Measurements from ENCODE around the gene CASZ1. TPM values are rescaled to one million over a fixed set of nuclear protein-coding genes. Genes with fewer than 3 reads are reported as not detected.

The CASZ1 gene
- total RNA-seq, 1 experiment from 2014 or later, result 12.6 TPM

DNA sequence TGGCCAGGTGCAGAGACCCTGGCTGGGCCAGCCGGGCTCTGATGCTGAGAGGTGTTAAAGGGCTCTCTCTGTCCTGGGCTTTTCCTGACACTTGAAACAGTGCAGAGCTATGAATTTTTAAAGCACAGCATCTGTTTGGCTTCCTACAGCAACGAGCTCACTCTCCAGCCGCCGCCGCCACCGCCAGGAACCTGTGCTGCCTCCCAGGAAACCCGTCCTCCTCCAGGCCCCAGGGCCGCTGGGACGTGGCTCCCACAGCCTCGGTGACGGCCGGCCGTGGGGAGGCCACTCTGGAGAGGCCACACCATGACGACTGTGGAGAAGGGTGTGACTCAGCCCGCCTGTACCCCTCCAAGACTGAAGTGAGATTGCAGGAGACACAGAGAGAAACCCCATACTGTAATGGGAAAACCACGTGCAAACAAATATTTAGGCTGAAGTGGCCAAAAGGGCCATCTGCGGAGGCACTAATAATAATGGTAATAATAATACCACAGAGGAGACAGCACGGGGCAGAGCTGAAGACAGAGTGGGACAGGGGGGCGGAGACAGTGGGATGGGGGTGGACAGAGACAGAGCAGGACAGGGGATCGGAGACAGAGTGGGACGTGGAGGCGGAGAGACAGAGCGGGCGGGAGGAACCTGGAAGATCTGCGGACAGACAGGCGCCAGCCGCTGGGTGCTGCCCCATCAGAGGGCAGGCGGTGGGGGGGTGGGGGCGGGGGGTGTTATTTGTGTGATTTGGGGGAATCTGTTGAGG, 139.2 kb downstream of the CASZ1 start:
- Mint-ChIP-seq H3K27ac (ENCODE audit: unreplicated experiment) (no peak overlapping the region), H3K4me1 (ENCODE audit: low read depth, unreplicated experiment) (no peaks in the 10 kb centered on the region), H3K27me3 (ENCODE audit: unreplicated experiment) (no peaks in the 10 kb centered on the region), H3K4me3 (ENCODE audit: low read depth, unreplicated experiment) (no peak overlapping the region), H3K9me3 (ENCODE audit: low read depth, unreplicated experiment) (no peaks in the 10 kb centered on the region), H3K36me3 (ENCODE audit: insufficient read depth, unreplicated experiment) (no peaks in the 10 kb centered on the region)
- TF ChIP-seq, protein P1, sequence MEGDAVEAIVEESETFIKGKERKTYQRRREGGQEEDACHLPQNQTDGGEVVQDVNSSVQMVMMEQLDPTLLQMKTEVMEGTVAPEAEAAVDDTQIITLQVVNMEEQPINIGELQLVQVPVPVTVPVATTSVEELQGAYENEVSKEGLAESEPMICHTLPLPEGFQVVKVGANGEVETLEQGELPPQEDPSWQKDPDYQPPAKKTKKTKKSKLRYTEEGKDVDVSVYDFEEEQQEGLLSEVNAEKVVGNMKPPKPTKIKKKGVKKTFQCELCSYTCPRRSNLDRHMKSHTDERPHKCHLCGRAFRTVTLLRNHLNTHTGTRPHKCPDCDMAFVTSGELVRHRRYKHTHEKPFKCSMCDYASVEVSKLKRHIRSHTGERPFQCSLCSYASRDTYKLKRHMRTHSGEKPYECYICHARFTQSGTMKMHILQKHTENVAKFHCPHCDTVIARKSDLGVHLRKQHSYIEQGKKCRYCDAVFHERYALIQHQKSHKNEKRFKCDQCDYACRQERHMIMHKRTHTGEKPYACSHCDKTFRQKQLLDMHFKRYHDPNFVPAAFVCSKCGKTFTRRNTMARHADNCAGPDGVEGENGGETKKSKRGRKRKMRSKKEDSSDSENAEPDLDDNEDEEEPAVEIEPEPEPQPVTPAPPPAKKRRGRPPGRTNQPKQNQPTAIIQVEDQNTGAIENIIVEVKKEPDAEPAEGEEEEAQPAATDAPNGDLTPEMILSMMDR (IDR thresholded peaks at IDR 0.05; ENCODE audit: unreplicated experiment), result no peak
- BruUV-seq (replicated peaks), result no TSS peak
- no peak for DNase-seq
- intact Hi-C loops (cut with micrococcal nuclease; ENCODE audit: unreplicated experiment), result no loop called here
- CTCF ChIA-PET, result no interaction called here

DNA sequence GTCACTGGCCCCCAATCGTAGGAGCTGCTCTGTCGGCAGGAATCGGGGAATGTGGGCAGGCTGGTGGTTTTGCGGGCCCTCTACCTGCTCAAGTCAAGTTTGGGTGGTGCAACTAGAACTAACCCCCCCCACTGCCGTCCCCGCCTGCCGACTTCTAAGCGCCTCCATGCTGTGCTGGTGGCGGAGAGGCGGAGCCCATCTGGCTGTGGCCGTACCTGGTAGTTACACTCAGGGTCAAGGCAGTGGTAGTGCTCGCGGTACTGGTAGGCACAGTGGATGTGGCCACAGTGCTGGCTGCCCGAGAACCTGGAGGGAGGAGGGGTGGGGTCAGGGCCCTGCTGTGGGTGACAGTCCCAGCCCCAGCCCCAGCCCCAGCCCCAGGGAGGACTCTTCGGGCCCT, 140.0 kb downstream of the CASZ1 start:
- intact Hi-C loops (cut with micrococcal nuclease; ENCODE audit: unreplicated experiment), result no loop called here
- no peaks in the 10 kb centered on the region for H3K4me1 Mint-ChIP-seq (ENCODE audit: low read depth, unreplicated experiment)
- TF ChIP-seq, protein P1 (IDR thresholded peaks at IDR 0.05; ENCODE audit: unreplicated experiment), result no peak
- H3K4me3 Mint-ChIP-seq (ENCODE audit: low read depth, unreplicated experiment), result no peak overlapping the region
- DNase-seq, result no peak
- CTCF ChIA-PET, result no interaction called here
- H3K27me3 Mint-ChIP-seq (ENCODE audit: unreplicated experiment), result no peaks in the 10 kb centered on the region
- no peaks in the 10 kb centered on the region for H3K36me3 Mint-ChIP-seq (ENCODE audit: insufficient read depth, unreplicated experiment)
- H3K9me3 Mint-ChIP-seq (ENCODE audit: low read depth, unreplicated experiment), result no peaks in the 10 kb centered on the region
- H3K27ac Mint-ChIP-seq (ENCODE audit: unreplicated experiment), result no peak overlapping the region
- BruUV-seq (replicated peaks), result no TSS peak

DNA sequence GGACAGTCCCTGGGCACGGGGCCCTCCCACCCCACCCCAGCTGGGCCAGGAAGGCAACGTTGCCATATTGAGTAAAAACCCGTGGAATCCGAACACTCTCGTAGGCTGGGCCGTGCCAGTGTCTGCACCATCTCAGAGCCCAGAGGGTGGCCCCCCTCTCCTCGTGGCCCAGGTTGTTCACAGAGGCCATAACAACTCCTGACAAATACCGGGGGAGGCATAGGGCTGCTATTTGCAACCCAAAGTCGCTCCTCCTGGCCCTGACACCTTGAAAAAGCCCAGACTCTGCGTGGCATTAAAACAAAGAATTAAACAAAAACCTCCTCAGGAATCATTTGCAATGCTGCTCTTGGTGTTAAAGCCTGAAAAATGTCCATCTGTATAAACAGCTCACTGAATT, 141.4 kb downstream of the CASZ1 start:
- DNase-seq, result no peak
- Mint-ChIP-seq H3K4me3 (ENCODE audit: low read depth, unreplicated experiment) (no peak overlapping the region), H3K4me1 (ENCODE audit: low read depth, unreplicated experiment) (no peaks in the 10 kb centered on the region), H3K27me3 (ENCODE audit: unreplicated experiment) (no peaks in the 10 kb centered on the region), H3K9me3 (ENCODE audit: low read depth, unreplicated experiment) (no peaks in the 10 kb centered on the region), H3K36me3 (ENCODE audit: insufficient read depth, unreplicated experiment) (no peaks in the 10 kb centered on the region), H3K27ac (ENCODE audit: unreplicated experiment) (no peak overlapping the region)
- no TSS peak for BruUV-seq (replicated peaks)
- CTCF ChIA-PET, result no interaction called here
- intact Hi-C loops (cut with micrococcal nuclease; ENCODE audit: unreplicated experiment), result no loop called here
- TF ChIP-seq, protein P1 (IDR thresholded peaks at IDR 0.05; ENCODE audit: unreplicated experiment), result no peak

DNA sequence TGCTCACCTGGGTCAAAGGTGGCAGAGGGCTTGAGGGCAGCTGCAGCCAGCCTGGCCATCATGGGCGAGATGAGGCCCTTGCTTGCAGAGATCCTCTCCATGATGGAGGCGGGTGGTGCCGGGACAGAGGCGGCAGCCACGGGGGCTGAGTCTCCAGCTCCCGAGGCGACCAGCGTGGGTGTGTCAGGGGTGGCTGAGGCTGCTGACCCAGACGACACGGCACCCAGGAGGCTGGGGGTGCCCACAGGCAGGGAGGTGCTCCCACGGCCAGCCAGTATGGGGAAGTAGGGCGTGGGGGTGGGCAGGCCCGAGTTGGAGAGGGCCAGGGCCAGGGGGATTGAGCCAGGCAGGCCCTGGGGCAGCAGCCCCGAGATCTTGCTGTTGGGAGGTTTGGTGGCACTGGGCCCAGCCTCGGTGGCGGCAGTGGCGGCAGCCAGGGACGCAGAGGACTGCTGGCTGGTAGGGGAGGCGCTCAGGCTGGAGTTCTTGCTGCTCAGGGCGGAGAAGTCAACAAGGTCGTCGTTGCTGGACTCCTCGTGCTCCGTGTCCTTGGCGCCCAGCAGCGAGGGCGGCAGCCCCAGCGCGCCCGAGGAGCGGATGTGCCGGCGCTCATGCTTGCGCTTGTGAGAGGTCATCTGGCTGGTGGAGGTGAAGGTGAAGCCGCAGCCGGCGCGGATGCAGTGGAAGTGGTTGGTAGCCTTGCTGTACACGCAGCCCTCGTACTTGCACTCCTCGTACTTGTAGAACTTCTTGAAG, 142.9 kb downstream of the CASZ1 start:
- BruUV-seq (replicated peaks), result no TSS peak
- no peak overlapping the region for H3K27ac Mint-ChIP-seq (ENCODE audit: unreplicated experiment)

More for the DNA sequence above, 142.9 kb downstream of the CASZ1 start:
- Mint-ChIP-seq H3K4me1 (ENCODE audit: low read depth, unreplicated experiment) (no peaks in the 10 kb centered on the region), H3K4me3 (ENCODE audit: low read depth, unreplicated experiment) (no peak overlapping the region), H3K36me3 (ENCODE audit: insufficient read depth, unreplicated experiment) (peaks cover 3% of the 10 kb centered on the region), H3K27me3 (ENCODE audit: unreplicated experiment) (no peaks in the 10 kb centered on the region), H3K9me3 (ENCODE audit: low read depth, unreplicated experiment) (no peaks in the 10 kb centered on the region)
- DNase-seq, result no peak
- intact Hi-C loops (cut with micrococcal nuclease; ENCODE audit: unreplicated experiment), result no loop called here
- CTCF ChIA-PET, result no interaction called here
- TF ChIP-seq, protein P1 (IDR thresholded peaks at IDR 0.05; ENCODE audit: unreplicated experiment), result no peak
